ENCODE measurements around the gene PEX14.

GRCh38 chr1:10472220-10473144 is 2.3 kb upstream of the PEX14 start, which contains the start of gene DFFA:
- TF ChIP-seq EGR1 (IDR thresholded peaks at IDR 0.05) = no peak
- no peak for TF ChIP-seq EP300 (IDR thresholded peaks at IDR 0.05; ENCODE audit: borderline replicate concordance)
- TF ChIP-seq YY1 (IDR thresholded peaks at IDR 0.05; ENCODE audit: low read depth) = peak; percentile 82
- TF ChIP-seq TAF1 (IDR thresholded peaks at IDR 0.05; ENCODE audit: low read depth) = peak; percentile 45; the same call in 1 of the 2 replicates
- peak; percentile 98 for TF ChIP-seq ZBTB7A (IDR thresholded peaks at IDR 0.05; ENCODE audit: low read depth)
- TF ChIP-seq REST (IDR thresholded peaks at IDR 0.05; ENCODE audit: low read depth) = no peak
- TF ChIP-seq RAD21 (IDR thresholded peaks at IDR 0.05; ENCODE audit: low read depth) = no peak
- peak; percentile 98 for TF ChIP-seq MAX (IDR thresholded peaks at IDR 0.05)
- peak; percentile 31; the same call in 1 of the 2 replicates for TF ChIP-seq CREB1 (IDR thresholded peaks at IDR 0.05; ENCODE audit: low read depth)
- TF ChIP-seq USF1 (IDR thresholded peaks at IDR 0.05) = peak; percentile 99
- TF ChIP-seq FOXM1 (IDR thresholded peaks at IDR 0.05; ENCODE audit: borderline replicate concordance, low read depth) = no peak

Measured in Ishikawa (cell line).